Muscle of arm (tissue), 12 donors: ENCODE data around the gene BTBD19. TPM values are rescaled to one million over a fixed set of nuclear protein-coding genes. Genes with fewer than 3 reads are reported as not detected.
A peak's percentile ranks its signal among the peaks of the same experiment; 100 is the strongest.
"Not testable (repeated sequence)": the region's sequence is repeated elsewhere in the genome, so short reads cannot be mapped to it uniquely, and the experiment has no call there.

Experiments
- DNase-seq: peaks from one replicate; pipeline ENCODE4 v3.0.0-alpha.2; 2013
- polyA plus RNA-seq, 12 donors: library from polyadenylated mRNA; unstranded; fragments of 120-200 nt; gene quantifications; one replicate each; pipeline ENCODE4 v1.2.1, GENCODE V29; 2013; ENCODE audit not compliant: insufficient read length in 12 of 12

Gene BTBD19
- polyA plus RNA-seq, 12 donors = 4.2 to 12.8 (median 6.9) TPM; not detected in 1

DNA sequence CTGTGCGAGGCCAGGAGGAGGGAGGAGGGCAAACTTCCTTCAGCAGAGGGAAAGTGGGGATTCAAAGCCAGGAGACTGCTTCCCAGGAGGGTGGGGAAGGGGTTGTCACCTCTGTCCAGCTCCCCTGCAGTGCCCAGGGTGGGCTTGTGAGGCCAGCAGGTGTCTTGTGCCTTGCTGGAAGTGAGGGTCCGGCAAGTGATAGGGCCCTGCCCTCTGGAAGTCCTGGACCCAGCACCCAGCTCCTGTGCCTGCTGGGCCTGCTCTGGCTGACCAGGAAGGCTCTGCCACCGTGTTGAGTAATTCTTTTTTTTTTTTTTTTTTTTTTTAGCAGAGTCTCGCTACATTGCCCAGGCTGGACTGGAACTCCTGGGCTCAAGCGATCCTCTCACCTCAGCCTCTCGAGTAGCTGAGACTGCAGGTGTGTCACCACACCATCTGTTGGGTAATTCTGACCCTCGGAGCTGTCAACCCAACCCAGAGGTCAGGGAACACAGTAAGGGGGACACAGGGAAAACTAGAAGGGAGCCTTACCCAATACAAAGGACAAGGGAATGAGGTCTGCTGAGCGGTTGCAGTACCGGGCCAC lies 21.4 kb upstream of the BTBD19 start:
- no peak for DNase-seq

GRCh38 chr1:44787506-44787905 lies 20.8 kb upstream of the BTBD19 start:
- DNase-seq = no peak

DNA sequence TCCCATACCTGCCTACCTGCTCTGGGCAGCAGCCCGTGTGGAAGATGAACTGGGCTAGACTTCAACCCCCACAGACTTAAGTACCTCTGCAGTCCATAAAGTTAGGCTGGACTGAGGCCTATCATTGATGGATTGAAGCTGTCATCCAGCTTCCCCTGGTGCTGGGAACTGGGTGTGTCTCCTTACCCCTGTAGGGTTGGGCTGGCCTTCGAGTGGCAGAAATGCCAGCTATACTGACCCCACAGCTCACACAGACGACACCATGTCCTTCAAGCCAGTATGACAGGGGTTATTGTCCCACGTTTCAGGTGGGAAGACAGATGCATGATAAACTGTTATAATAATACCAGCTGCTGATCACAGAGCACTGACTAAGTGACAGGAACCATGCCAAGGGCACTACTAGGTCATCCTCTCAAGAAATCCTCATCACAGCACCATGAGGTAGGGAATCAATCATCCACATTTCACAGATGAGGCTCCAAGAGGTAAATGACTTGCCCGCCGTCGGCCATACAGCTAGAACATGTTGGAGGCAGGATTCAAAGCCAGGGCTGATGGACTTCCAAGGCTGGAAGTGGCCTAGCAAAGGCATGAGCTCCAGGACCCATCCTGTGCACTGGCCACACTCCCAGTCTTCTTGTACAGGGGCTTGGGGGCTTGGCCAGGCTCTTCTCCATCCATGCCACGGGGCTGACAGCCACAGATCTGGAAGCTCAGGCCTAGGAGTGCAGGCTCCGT lies 20.0 kb upstream of the BTBD19 start, which contains the start of gene BEST4:
BEST4 (minus strand) TSS at position 51 of the 741 bp plus-strand sequence. CDS start 465 bp downstream, outside the sequence.
- no peak for DNase-seq

- DNase-seq = no peak
Measured at GRCh38 chr1:44790968-44791801, 17.1 kb upstream of the BTBD19 start.

- DNase-seq = no peak
Measured at GRCh38 chr1:44792736-44793502, 15.4 kb upstream of the BTBD19 start.

DNA sequence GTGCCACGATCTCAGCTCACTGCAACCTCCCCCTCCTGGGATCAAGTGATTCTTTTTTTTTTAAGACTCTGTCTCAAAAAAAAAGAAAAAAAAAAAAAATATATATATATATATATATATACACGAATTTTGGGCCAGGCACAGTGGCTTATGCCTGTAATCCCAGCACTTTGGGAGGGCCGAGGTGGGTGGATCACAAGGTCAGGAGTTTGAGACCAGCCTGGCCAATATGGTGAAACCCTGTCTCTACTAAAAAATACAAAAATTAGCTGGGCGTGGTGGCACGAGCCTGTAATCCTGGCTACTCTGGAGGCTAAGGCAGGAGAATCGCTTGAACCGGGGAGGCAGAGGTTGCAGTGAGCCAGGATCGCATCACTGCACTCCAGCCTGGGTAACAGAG lies 10.4 kb upstream of the BTBD19 start:
- DNase-seq = not testable (repeated sequence)

GRCh38 chr1:44798481-44799365 lies 9.6 kb upstream of the BTBD19 start:
- DNase-seq = no peak

- DNase-seq = peak; percentile 98
Measured at GRCh38 chr1:44799770-44800584, 8.3 kb upstream of the BTBD19 start, which contains the start of gene PLK3. TSS of gene PLK3 (plus strand) at chr1:44800377. CDS start at chr1:44800464, 87 bp downstream.

- no peak for DNase-seq
Measured at GRCh38 chr1:44801491-44802305, 6.6 kb upstream of the BTBD19 start.

DNA sequence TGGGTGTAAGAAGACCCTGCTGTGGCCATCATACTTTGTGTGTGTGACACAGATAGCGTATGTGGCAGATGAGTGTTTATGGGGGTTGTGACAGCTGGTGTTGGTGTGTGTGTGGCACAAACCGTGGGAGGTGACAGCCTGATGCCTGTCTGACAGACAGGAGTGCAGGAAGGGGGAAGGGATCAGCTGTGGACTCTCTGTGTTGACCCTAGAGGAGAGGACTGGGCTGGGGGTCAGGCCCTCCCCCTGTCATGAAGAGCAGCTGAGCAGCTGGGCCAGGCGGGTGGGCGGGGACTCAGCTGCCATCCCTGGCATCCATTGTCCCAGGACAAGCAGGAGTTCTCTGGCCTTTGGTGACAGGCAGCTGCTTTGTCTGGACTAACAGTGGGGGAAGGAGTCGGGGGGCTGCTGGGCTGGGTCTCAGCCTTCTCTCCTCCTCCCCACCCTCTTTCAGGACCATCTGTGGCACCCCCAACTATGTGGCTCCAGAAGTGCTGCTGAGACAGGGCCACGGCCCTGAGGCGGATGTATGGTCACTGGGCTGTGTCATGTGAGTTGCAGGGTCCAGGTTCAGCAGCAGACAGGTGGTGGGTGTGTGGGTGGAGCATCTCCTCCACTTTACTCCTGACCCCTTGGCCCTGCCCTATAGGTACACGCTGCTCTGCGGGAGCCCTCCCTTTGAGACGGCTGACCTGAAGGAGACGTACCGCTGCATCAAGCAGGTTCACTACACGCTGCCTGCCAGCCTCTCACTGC lies 5.8 kb upstream of the BTBD19 start:
- DNase-seq = no peak

GRCh38 chr1:44803062-44803311 lies 5.3 kb upstream of the BTBD19 start:
- no peak for DNase-seq

DNA sequence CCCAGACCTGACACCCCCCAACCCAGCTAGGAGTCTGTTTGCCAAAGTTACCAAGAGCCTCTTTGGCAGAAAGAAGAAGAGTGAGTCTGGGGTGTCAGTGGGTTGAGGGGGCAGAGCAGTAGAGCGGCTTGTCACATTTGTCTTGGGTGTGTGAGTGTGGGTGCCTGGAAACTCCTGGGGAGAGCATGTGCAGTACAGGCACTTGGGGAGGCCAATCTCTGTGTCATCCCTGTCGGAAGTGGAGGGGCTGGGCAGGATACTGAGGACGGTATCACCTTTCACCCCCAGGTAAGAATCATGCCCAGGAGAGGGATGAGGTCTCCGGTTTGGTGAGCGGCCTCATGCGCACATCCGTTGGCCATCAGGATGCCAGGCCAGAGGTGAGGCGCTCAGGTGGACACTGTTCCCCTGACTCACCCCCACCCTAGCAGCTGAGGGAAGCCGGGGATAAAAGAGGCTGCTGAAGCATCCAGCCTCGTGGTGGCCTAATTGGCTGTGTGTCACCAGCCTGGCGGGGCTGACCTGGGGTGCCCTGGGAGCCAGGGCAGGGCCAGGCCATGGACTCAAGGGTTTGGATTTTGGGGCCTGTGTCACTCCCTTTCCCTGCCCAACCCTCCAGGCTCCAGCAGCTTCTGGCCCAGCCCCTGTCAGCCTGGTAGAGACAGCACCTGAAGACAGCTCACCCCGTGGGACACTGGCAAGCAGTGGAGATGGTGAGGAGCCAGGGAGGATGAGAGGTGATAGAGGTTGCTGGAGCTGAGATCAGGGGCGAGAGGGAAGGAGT lies 4.8 kb upstream of the BTBD19 start:
- no peak for DNase-seq

GRCh38 chr1:44805311-44806024 lies 2.9 kb upstream of the BTBD19 start:
- no peak for DNase-seq

DNA sequence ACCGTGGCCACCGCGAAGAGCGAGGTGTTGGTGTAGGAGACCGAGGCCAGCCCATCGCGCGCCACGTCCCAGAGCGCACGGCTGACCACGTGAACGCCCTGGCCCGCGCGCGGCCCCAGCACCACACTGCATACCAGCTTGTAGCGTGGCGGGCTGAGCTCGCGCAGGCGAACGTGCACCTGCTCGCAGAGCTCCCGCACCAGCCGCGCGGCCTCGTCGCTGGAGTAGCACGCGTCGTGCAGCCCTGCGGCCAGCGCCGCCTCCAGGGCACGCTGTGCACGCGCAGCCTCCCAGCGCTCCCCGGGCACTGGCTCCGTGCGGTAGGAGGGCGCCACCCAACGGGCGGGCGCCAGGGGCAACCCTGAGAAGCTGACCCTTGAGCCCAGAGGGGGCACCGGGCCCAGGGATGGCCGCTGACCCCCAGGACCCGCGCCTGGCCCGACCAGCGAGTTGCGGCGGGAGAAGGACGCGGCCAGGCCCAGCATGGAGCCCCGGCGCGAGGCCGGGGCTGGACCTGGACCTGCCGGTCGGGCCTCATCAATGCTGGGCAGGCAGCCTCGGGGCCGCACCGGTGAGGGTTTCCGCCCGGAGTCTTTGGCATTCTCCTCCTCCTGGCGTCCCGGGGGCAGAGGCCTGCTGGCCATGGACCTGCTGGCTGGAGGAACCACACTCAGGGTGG lies 2.2 kb upstream of the BTBD19 start:
- no peak for DNase-seq

DNA sequence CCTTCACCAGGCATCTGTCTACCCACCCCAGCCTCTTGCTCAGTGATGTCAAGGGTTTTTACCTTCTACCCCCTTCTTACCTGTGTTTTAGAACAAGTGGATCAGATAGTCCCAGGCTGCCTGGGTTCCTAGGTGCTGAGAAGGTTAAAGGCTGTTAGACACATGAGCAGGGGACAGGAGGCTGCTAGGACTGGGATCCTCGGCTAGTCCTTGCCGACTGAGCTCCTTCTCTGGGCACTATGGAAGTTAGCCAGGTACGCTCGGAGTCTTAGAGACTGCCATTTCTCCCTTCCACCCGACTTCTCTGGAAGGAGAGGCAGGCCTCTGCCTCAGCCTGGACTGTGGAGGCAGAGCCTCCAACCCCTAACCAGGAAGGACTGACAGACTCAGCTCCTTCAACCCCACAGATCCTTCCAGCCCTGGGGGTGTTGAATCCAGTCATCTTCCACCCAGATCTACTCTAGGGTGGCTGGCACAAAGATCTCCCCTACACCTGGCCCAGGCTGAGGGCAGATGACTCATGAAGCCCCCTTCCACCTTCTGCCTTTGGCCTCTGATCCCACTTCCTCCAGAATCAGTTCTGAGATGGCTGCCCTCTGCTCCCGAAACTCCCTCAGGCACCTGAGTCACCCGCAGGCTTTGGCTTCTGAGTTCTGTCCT lies 1.5 kb upstream of the BTBD19 start, which contains the start of gene DYNLT4:
DYNLT4 (minus strand) TSS at position 648 of the 660 bp plus-strand sequence. CDS start 683 bp downstream, outside the sequence.
- DNase-seq = no peak
